Upper lobe of left lung (tissue), 4 donors: ENCODE results near the gene KRT26.

Experiments used
- POLR2A ChIP-seq, 4 donors: fragments of 450-650 bp; IDR thresholded peaks; one replicate each; pipeline ENCODE4 v1.5.1; 2016 to 2017; ENCODE audit warnings: antibody characterized with exemption in 4 of 4, mild to moderate bottlenecking in 2 of 4
- POLR2AphosphoS5 ChIP-seq, 2 donors: sonication (generic); formaldehyde crosslinking; IDR thresholded peaks; one replicate each; pipeline ENCODE4 v1.5.1; 2017; ENCODE audit warnings: antibody characterized with exemption in 2 of 2
- TF ChIP-seq, protein P1 (sequence below), 6 experiments: fragments of 450-650 bp in 4 of 6; fragments of 200-600 bp in 2 of 6; sonication (generic) in 2 of 6; IDR thresholded peaks; one replicate each; pipeline ENCODE4 v1.5.1; 2016 to 2019; ENCODE audit warnings: antibody characterized with exemption in 6 of 6

DNA sequence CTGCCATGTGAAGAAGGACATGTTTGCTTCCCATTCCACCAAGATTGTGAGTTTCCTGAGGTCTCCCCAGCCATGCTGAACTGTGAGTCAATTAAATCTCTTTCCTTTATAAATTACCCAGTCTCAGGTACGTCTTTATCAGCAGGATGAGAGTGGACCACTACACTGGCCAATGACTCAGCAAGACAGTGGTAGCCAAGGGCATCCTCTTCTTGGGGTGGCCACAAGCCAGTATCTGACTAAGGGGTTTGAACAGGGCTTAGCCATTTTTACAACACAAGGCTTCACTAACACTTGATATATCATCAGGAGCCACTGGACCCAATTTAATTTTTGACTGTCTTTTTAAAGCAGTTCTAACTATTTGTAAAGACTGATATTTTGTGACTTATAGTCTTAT lies 47.3 kb downstream of the KRT26 start:
- TF ChIP-seq, protein P1, sequence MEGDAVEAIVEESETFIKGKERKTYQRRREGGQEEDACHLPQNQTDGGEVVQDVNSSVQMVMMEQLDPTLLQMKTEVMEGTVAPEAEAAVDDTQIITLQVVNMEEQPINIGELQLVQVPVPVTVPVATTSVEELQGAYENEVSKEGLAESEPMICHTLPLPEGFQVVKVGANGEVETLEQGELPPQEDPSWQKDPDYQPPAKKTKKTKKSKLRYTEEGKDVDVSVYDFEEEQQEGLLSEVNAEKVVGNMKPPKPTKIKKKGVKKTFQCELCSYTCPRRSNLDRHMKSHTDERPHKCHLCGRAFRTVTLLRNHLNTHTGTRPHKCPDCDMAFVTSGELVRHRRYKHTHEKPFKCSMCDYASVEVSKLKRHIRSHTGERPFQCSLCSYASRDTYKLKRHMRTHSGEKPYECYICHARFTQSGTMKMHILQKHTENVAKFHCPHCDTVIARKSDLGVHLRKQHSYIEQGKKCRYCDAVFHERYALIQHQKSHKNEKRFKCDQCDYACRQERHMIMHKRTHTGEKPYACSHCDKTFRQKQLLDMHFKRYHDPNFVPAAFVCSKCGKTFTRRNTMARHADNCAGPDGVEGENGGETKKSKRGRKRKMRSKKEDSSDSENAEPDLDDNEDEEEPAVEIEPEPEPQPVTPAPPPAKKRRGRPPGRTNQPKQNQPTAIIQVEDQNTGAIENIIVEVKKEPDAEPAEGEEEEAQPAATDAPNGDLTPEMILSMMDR (IDR thresholded peaks at IDR 0.05) = no peak
- no peak for TF ChIP-seq POLR2AphosphoS5 (IDR thresholded peaks at IDR 0.05)
- no peak for TF ChIP-seq POLR2A (IDR thresholded peaks at IDR 0.05)
